H9 (cell line): Measurements from ENCODE around the gene CCL8. TPM values are rescaled to one million over a fixed set of nuclear protein-coding genes. Genes with fewer than 3 reads are reported as not detected.

Source experiments
- DNase-seq: peaks from one replicate; pipeline ENCODE4 v3.0.0-alpha.2; 2017
- H2AFZ ChIP-seq: one replicate; pipeline ENCODE4 v1.6.1; 2013; ENCODE audit warnings: mild to moderate bottlenecking, low read length, control low read depth, moderate library complexity
- H2AK5ac ChIP-seq: 2 replicates; pipeline ENCODE4 v1.6.1; 2013; ENCODE audit warnings: low read length, control low read depth, mixed read lengths; ENCODE audit not compliant: insufficient read length
- H2BK120ac ChIP-seq: one replicate; pipeline ENCODE4 v1.6.1; 2013; ENCODE audit warnings: low read depth, mild to moderate bottlenecking, low read length, control low read depth, inconsistent platforms; ENCODE audit not compliant: poor library complexity, severe bottlenecking
- H2BK12ac ChIP-seq: 2 replicates; pipeline ENCODE4 v1.6.1; 2013; ENCODE audit warnings: low read length, control low read depth, mixed read lengths, low read depth; ENCODE audit not compliant: insufficient read length
- H2BK15ac ChIP-seq: 2 replicates; pipeline ENCODE4 v1.6.1; 2013; ENCODE audit warnings: low read depth, low read length, control low read depth
- H2BK20ac ChIP-seq: one replicate; pipeline ENCODE4 v1.6.1; 2013; ENCODE audit warnings: low read depth, mild to moderate bottlenecking, low read length, control low read depth, inconsistent platforms; ENCODE audit not compliant: poor library complexity, severe bottlenecking
- H2BK5ac ChIP-seq: 2 replicates; pipeline ENCODE4 v1.6.1; 2013; ENCODE audit warnings: low read length, control low read depth, mixed read lengths; ENCODE audit not compliant: insufficient read length
- H3K14ac ChIP-seq: 2 replicates; pipeline ENCODE4 v1.6.1; 2013; ENCODE audit warnings: low read length, control low read depth; ENCODE audit not compliant: insufficient read depth
- H3K18ac ChIP-seq: 2 replicates; pipeline ENCODE4 v1.6.1; 2013; ENCODE audit warnings: low read depth, mild to moderate bottlenecking, mixed read lengths, low read length, control low read depth; ENCODE audit not compliant: insufficient read length
- H3K23ac ChIP-seq: 2 replicates; pipeline ENCODE4 v1.6.1; 2013; ENCODE audit warnings: low read length, control low read depth, mixed read lengths, low read depth; ENCODE audit not compliant: insufficient read length
- H3K23me2 ChIP-seq: 2 replicates; pipeline ENCODE4 v1.6.1; 2013; ENCODE audit warnings: low read depth, mild to moderate bottlenecking, mixed read lengths, low read length, control low read depth; ENCODE audit not compliant: insufficient read length, poor library complexity, severe bottlenecking
- H3K27ac ChIP-seq: 2 replicates; pipeline ENCODE4 v1.5.1; 2013; ENCODE audit warnings: low read length, control low read depth, mixed read lengths, low read depth; ENCODE audit not compliant: insufficient read length
- H3K27me3 ChIP-seq: 2 replicates; pipeline ENCODE4 v1.6.1; 2013; ENCODE audit warnings: low read length, control low read depth, inconsistent platforms; ENCODE audit not compliant: insufficient read depth
- H3K4ac ChIP-seq: 2 replicates; pipeline ENCODE4 v1.6.1; 2013; ENCODE audit warnings: low read depth, mild to moderate bottlenecking, control low read depth, inconsistent platforms, low read length, moderate library complexity
- H3K4me1 ChIP-seq: 2 replicates; pipeline ENCODE4 v1.6.1; 2013; ENCODE audit warnings: low read length, control low read depth, inconsistent platforms; ENCODE audit not compliant: insufficient read depth
- H3K4me2 ChIP-seq: 2 replicates; pipeline ENCODE4 v1.6.1; 2013; ENCODE audit warnings: low read length, control low read depth, mixed read lengths; ENCODE audit not compliant: insufficient read length, insufficient read depth
- H3K56ac ChIP-seq: 2 replicates; pipeline ENCODE4 v1.6.1; 2013; ENCODE audit warnings: low read depth, mild to moderate bottlenecking, mixed read lengths, low read length, control low read depth; ENCODE audit not compliant: insufficient read length
- H3K79me1 ChIP-seq: 2 replicates; pipeline ENCODE4 v1.6.1; 2013; ENCODE audit warnings: low read depth, mild to moderate bottlenecking, moderate library complexity, low read length, control low read depth, inconsistent platforms; ENCODE audit not compliant: insufficient read depth, poor library complexity, severe bottlenecking
- H3K79me2 ChIP-seq: 2 replicates; pipeline ENCODE4 v1.6.1; 2013; ENCODE audit warnings: low read length, control low read depth, inconsistent platforms; ENCODE audit not compliant: insufficient read depth
- H3K9ac ChIP-seq: 2 replicates; pipeline ENCODE4 v1.6.1; 2013; ENCODE audit warnings: low read length, control low read depth, mixed read lengths; ENCODE audit not compliant: insufficient read length; ENCODE audit errors: extremely low read depth
- H3K9me3 ChIP-seq: one replicate; pipeline ENCODE4 v1.6.1; 2013; ENCODE audit warnings: low read depth, low read length, inconsistent platforms; ENCODE audit not compliant: control insufficient read depth
- H3T11ph ChIP-seq: one replicate; pipeline ENCODE4 v1.6.1; 2013; ENCODE audit warnings: mild to moderate bottlenecking, low read length, control low read depth, inconsistent platforms
- H4K20me1 ChIP-seq: one replicate; pipeline ENCODE4 v1.6.1; 2013; ENCODE audit not compliant: control insufficient read depth, insufficient read length, insufficient read depth
- H4K5ac ChIP-seq: 2 replicates; pipeline ENCODE4 v1.6.1; 2013; ENCODE audit warnings: low read depth, mild to moderate bottlenecking, mixed read lengths, low read length, control low read depth; ENCODE audit not compliant: insufficient read length
- H4K8ac ChIP-seq: replicated peaks from 2 replicates; pipeline ENCODE4 v1.6.1; 2013; ENCODE audit warnings: low read length, control low read depth, mixed read lengths, low read depth; ENCODE audit not compliant: insufficient read length
- H4K91ac ChIP-seq: 2 replicates; pipeline ENCODE4 v1.6.1; 2013; ENCODE audit warnings: low read depth, mild to moderate bottlenecking, moderate library complexity, mixed read lengths, low read length, control low read depth; ENCODE audit not compliant: insufficient read length
- H3K27ac Mint-ChIP-seq, 3 experiments: 2 replicates in 2 of 3; 3 replicates in 1 of 3; pipeline ENCODE4 v1.8.0; 2020 to 2021; ENCODE audit warnings: mixed read lengths in 3 of 3, mild to moderate bottlenecking in 1 of 3, moderate library complexity in 1 of 3
- H3K27me3 Mint-ChIP-seq: 2 replicates; pipeline ENCODE4 v1.8.0; 2021; ENCODE audit warnings: low read depth, mild to moderate bottlenecking, moderate library complexity, mixed read lengths
- H3K36me3 Mint-ChIP-seq, 3 experiments: 2 replicates in 2 of 3; 3 replicates in 1 of 3; pipeline ENCODE4 v1.8.0; 2020 to 2021; ENCODE audit warnings: low read depth in 3 of 3, mixed read lengths in 3 of 3; ENCODE audit not compliant: insufficient read depth in 1 of 3
- H3K4me1 Mint-ChIP-seq, 2 experiments: 2 replicates each; pipeline ENCODE4 v1.8.0; 2020; ENCODE audit warnings: mixed read lengths in 2 of 2
- H3K4me3 Mint-ChIP-seq, 2 experiments: 2 replicates in 1 of 2; 3 replicates in 1 of 2; pipeline ENCODE4 v1.8.0; 2020 to 2021; ENCODE audit warnings: mild to moderate bottlenecking in 2 of 2, mixed read lengths in 2 of 2, moderate library complexity in 1 of 2
- H3K9me3 Mint-ChIP-seq, 2 experiments: 2 replicates in 1 of 2; 3 replicates in 1 of 2; pipeline ENCODE4 v1.8.0; 2020; ENCODE audit warnings: mild to moderate bottlenecking in 2 of 2, mixed read lengths in 2 of 2, moderate library complexity in 1 of 2
- CTCF ChIP-seq: fragments of 200-600 bp; sonication (generic); conservative IDR thresholded peaks from 3 replicates; pipeline ENCODE4 v1.8.0; 2021; ENCODE audit warnings: antibody characterized with exemption, mild to moderate bottlenecking
- WGBS: extraction: QIAGEN DNeasy Blood & Tissue Kit; methylation state at CpG from one replicate; pipeline ENCODE4 v1.1.7; 2013; ENCODE audit warnings: missing lambda C conversion rate, low lambda C conversion rate, mixed read lengths; ENCODE audit not compliant: insufficient read length; ENCODE audit errors: extremely low coverage; 5-methylcytosine and 5-hydroxymethylcytosine counted together
- total RNA-seq: library from RNA; stranded (reverse); gene quantifications from 2 replicates; pipeline ENCODE4 v1.2.1, GENCODE V29; 2021

CCL8 gene
- total RNA-seq, 1 experiment from 2014 or later, result not detected

- TF ChIP-seq CTCF, result no peak
- H3K79me1 ChIP-seq, result no peaks in the 10 kb centered on the region
- no peak overlapping the region for H3K27ac ChIP-seq
- H3K14ac ChIP-seq, result no peak overlapping the region
- H3K56ac ChIP-seq, result no peak overlapping the region
- no peak overlapping the region for H3K4me2 ChIP-seq
- H4K20me1 ChIP-seq, result no peaks in the 10 kb centered on the region
- no peak overlapping the region for H2AFZ ChIP-seq
- Mint-ChIP-seq H3K4me1 (peaks cover 6 to 11% of the 10 kb centered on the region in 2 experiments), H3K27me3 (peaks cover 18% of the 10 kb centered on the region), H3K36me3 (no peaks in the 10 kb centered on the region), H3K27ac (no peak overlapping the region; a peak in 1 of 7 replicates), H3K4me3 (no peak overlapping the region), H3K9me3 (no peaks in the 10 kb centered on the region)
- no peak overlapping the region for H3K4ac ChIP-seq
- no peak overlapping the region for H4K8ac ChIP-seq
- no peak overlapping the region for H4K5ac ChIP-seq
- no peaks in the 10 kb centered on the region; the same call in 1 of the 2 replicates for H3K27me3 ChIP-seq
- H3K23ac ChIP-seq, result no peak overlapping the region
- no CpG with 5 or more reads among the region's 1 CpG for WGBS
- no peak for DNase-seq
- H2BK15ac ChIP-seq, result no peak overlapping the region
- no peak overlapping the region for H2BK12ac ChIP-seq
- H3K4me1 ChIP-seq, result no peaks in the 10 kb centered on the region
- H3K79me2 ChIP-seq, result no peaks in the 10 kb centered on the region
- H3K23me2 ChIP-seq, result no peaks in the 10 kb centered on the region
- no peak overlapping the region for H3T11ph ChIP-seq
- H4K91ac ChIP-seq, result no peak overlapping the region
- no peak overlapping the region for H3K9ac ChIP-seq
- no peak overlapping the region for H2BK120ac ChIP-seq
- H2BK5ac ChIP-seq, result no peak overlapping the region
- no peak overlapping the region for H3K18ac ChIP-seq
- no peak overlapping the region for H2AK5ac ChIP-seq
- no peak overlapping the region for H2BK20ac ChIP-seq
- H3K9me3 ChIP-seq, result no peaks in the 10 kb centered on the region
These were observed 16.6 kb upstream of the CCL8 start for GRCh38 chr17:34302636-34303035.
